Activated CD4-positive, alpha-beta T cell treated with anti-CD3 and anti-CD28 coated beads, Interleukin-2, amount 50 U/mL, for 48 hours (primary cell): ENCODE data around the gene ZNF365.

ENCODE experiments used
- DNase-seq, 2 experiments: peaks; one replicate each; pipeline ENCODE4 v3.0.0-alpha.2; 2020

The ZNF365 gene

GRCh38 chr10:62422068-62422590 is 48.0 kb downstream of the ZNF365 start:
- no peak for DNase-seq

GRCh38 chr10:62424026-62424425 is 49.9 kb downstream of the ZNF365 start:
- no peak for DNase-seq

- peak; percentile 37 to 59 for DNase-seq
Measured at GRCh38 chr10:62426086-62426485, 51.9 kb downstream of the ZNF365 start.

- no peak for DNase-seq
Measured at GRCh38 chr10:62426600-62426999, 52.4 kb downstream of the ZNF365 start.

GRCh38 chr10:62430881-62431280 is 56.7 kb downstream of the ZNF365 start:
- no peak for DNase-seq

GRCh38 chr10:62433181-62433692 is 59.1 kb downstream of the ZNF365 start:
- peak; percentile 67 to 76 for DNase-seq

- DNase-seq = no peak
Measured at GRCh38 chr10:62433901-62434300, 59.7 kb downstream of the ZNF365 start.

GRCh38 chr10:62437696-62438095 is 63.5 kb downstream of the ZNF365 start:
- no peak for DNase-seq

GRCh38 chr10:62442006-62442405 is 67.8 kb downstream of the ZNF365 start:
- no peak for DNase-seq

GRCh38 chr10:62442894-62443669 is 68.9 kb downstream of the ZNF365 start:
- DNase-seq = no peak

GRCh38 chr10:62443866-62444265 is 69.7 kb downstream of the ZNF365 start:
- no peak for DNase-seq

GRCh38 chr10:62446627-62447026 is 72.5 kb downstream of the ZNF365 start:
- no peak for DNase-seq

- DNase-seq = no peak
Measured at GRCh38 chr10:62450912-62451610, 76.9 kb downstream of the ZNF365 start.

GRCh38 chr10:62451611-62451975 is 77.4 kb downstream of the ZNF365 start:
- no peak for DNase-seq
